ENCODE results near the gene CD46.

Gene CD46

DNA sequence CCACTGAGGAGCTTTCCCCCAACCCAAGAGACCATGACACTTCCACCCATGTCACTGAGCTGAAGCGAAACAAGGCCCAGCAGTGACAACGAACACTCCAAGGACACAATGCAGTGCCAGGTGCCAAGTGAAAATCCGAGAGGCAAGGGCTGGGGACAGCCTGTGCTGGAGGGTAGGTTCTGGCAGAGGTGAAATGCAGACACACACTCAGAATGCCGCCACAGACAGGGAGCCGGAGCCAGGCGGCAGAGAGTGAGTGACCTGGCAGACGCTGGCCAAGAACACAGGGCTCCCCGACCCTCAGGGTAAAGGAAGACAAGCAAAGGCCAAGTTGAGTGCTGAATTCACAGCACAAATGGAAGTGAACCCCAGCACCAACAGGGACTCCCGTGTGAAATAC lies 78.9 kb downstream of the CD46 start:
- H3K4me3 ChIP-seq (ENCODE audit: low read length) = no peak overlapping the region
- no peak for TF ChIP-seq ZNF274 (IDR thresholded peaks at IDR 0.05; ENCODE audit: low read depth, low read length)

GRCh38 chr1:207831517-207832327 lies 79.9 kb downstream of the CD46 start:
- no peak for TF ChIP-seq ZNF274 (IDR thresholded peaks at IDR 0.05; ENCODE audit: low read depth, low read length)
- peak overlapping the region; percentile 13; the same call in 1 of the 2 replicates for H3K4me3 ChIP-seq (ENCODE audit: low read length)

DNA sequence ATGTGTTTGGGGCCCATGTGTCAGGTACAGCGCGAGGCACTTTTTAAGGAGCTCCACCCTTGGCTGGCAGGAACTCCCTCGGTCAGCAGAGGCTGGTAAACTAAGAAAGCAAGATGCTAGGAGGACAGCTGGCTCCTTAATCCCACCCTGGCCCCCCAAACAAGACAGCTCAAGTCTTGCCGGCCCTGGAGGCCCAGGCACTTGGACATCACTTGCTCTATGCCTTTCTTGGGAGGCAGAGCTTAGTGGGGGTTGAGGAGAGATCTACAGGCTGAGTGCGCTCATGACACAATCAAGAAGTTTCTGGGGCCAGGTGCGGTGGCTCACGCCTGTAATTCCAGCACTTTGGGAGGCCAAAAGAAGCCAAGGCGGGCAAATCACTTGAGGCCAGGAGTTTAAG lies 80.9 kb downstream of the CD46 start:
- no peak for TF ChIP-seq ZNF274 (IDR thresholded peaks at IDR 0.05; ENCODE audit: low read depth, low read length)
- no peak overlapping the region for H3K4me3 ChIP-seq (ENCODE audit: low read length)

DNA sequence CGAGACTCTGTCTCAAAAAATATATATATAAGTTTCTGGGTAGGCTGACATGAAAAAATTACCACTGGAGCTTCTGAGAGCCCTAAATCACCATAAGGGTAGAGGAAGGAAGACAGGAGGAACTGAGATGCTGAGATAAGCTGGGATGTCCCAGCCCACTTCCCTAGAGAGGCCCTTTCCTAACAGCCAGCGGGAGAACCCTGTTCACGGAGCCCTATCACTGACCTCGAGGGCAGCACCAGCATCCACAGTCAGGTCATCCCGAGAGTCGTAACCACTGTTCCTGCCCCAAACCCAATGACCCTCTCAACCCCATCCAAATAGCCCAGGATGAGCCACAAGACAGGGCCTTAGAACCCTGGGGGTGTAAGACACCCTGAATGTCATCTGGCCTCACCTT lies 81.5 kb downstream of the CD46 start:
- no peak overlapping the region for H3K4me3 ChIP-seq (ENCODE audit: low read length)
- TF ChIP-seq ZNF274 (IDR thresholded peaks at IDR 0.05; ENCODE audit: low read depth, low read length) = no peak

DNA sequence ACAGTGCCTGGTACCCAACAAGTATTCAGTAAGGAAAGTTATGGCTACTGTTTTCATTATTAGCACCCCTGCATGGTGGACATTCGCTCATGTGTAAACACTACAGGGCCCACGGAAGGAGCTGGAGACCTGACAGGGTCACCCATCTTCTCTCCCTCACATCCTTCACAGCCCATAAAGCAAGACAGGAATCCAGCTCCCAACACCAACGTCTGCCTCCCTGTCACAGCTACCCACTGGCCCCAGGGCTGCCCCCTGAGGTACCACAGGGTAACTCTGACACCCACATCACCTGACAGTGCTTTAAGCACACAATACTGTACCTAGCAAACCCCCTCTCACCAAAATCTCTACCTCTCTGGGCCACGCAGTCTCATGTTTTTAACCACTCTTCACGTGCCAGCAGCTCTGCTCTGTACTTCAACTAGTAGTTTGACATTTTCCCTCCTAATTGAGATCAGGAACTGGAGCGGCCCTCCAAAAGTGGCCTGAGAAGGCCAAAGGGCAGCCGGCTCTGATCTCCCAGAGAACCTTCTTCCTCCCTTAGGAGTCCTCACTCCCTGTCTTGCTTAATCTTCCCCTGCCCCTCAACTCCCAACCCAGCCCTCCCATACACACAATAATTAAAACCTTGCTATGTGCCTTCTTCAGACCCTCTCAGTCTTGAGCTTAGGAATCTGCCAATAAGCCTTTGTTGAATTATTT lies 82.3 kb downstream of the CD46 start:
- H3K4me3 ChIP-seq (ENCODE audit: low read length) = no peak overlapping the region
- TF ChIP-seq ZNF274 (IDR thresholded peaks at IDR 0.05; ENCODE audit: low read depth, low read length) = no peak

- H3K4me3 ChIP-seq (ENCODE audit: low read length) = no peak overlapping the region
- no peak for TF ChIP-seq ZNF274 (IDR thresholded peaks at IDR 0.05; ENCODE audit: low read depth, low read length)
Measured at GRCh38 chr1:207835958-207836357, 84.1 kb downstream of the CD46 start.

- no peak overlapping the region for H3K4me3 ChIP-seq (ENCODE audit: low read length)
- TF ChIP-seq ZNF274 (IDR thresholded peaks at IDR 0.05; ENCODE audit: low read depth, low read length) = no peak
Measured at GRCh38 chr1:207836591-207837347, 84.9 kb downstream of the CD46 start.

DNA sequence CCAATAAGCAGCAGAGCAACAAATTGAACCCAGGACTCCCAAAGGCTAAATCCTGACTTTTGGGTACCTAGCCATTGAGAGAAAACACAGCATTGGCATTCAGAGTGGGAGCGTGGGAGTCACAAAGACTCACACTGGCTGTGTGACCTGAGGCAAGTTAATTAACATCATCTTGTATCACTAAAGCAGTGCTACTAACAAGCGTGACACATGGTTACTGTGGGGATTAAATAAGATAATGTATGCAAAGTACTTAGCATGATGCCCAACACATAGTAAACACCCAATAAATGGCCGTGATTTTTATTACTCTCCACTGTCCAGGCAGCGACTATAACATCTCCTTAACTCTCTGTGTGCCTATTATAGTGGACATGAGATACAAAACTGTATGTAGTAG lies 85.8 kb downstream of the CD46 start:
- no peak overlapping the region for H3K4me3 ChIP-seq (ENCODE audit: low read length)
- no peak for TF ChIP-seq ZNF274 (IDR thresholded peaks at IDR 0.05; ENCODE audit: low read depth, low read length)

- no peak overlapping the region for H3K4me3 ChIP-seq (ENCODE audit: low read length)
- TF ChIP-seq ZNF274 (IDR thresholded peaks at IDR 0.05; ENCODE audit: low read depth, low read length) = no peak
Measured at GRCh38 chr1:207838156-207839082, 86.6 kb downstream of the CD46 start.

DNA sequence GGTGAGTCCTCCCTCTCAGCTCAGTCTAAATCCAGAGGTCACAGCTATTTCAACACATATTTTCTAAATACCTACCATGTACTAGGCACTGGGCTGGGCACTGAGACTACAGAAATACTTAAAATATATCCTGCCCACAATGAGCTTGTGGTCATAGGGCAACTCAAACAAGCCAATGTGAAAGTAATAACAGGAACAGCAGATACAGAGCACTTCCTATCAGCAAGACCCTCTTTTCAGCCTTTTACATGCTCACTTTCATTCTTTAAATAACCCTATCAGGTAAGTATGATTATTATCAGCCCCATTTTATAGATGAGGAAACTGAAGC lies 87.2 kb downstream of the CD46 start:
- TF ChIP-seq ZNF274 (IDR thresholded peaks at IDR 0.05; ENCODE audit: low read depth, low read length) = no peak
- no peak overlapping the region for H3K4me3 ChIP-seq (ENCODE audit: low read length)

DNA sequence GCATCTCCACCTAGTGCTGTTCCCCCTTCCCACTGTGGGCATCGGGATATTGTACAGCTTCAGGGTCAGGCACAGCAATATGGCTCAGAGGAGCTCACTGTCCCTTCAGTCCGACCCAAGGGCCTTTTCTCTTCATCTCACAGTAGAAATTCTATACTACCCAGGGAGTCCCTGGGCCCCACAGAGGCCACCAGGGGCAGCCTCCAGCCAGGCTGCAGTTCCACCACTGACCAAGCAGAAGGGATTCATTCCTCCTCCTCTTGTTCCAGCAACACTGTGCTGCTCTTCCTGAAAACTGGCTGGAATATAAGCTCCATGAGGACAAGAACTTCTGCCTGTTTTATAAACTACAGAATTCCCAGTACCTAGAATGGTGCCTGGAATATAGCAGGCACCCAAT lies 88.5 kb downstream of the CD46 start:
- H3K4me3 ChIP-seq (ENCODE audit: low read length) = no peak overlapping the region
- no peak for TF ChIP-seq ZNF274 (IDR thresholded peaks at IDR 0.05; ENCODE audit: low read depth, low read length)

- no peak overlapping the region for H3K4me3 ChIP-seq (ENCODE audit: low read length)
- TF ChIP-seq ZNF274 (IDR thresholded peaks at IDR 0.05; ENCODE audit: low read depth, low read length) = no peak
Measured at GRCh38 chr1:207841293-207841692, 89.4 kb downstream of the CD46 start.

GRCh38 chr1:207841901-207842300 lies 90.0 kb downstream of the CD46 start:
- H3K4me3 ChIP-seq (ENCODE audit: low read length) = no peak overlapping the region
- TF ChIP-seq ZNF274 (IDR thresholded peaks at IDR 0.05; ENCODE audit: low read depth, low read length) = no peak

- TF ChIP-seq ZNF274 (IDR thresholded peaks at IDR 0.05; ENCODE audit: low read depth, low read length) = no peak
- H3K4me3 ChIP-seq (ENCODE audit: low read length) = no peak overlapping the region
Measured at GRCh38 chr1:207842506-207842905, 90.7 kb downstream of the CD46 start.

Data from GM08714 (cell line).